ENCODE data around the gene ADGRF4. TPM values are rescaled to one million over a fixed set of nuclear protein-coding genes. Genes with fewer than 3 reads are reported as not detected.

The ADGRF4 gene
- total and polyA plus RNA-seq, 2 donors (not counting 3 experiments of a cell fraction or from before 2014, with no cell fraction given), result not detected

- intact Hi-C loops (cut with micrococcal nuclease) (no loop called here), dilution Hi-C loops (cut with MboI; ENCODE audit: extremely low pct_ligation_motif_present, low sequenced_read_pairs) (no loop called here)
- TF ChIP-seq CTCF (IDR thresholded peaks at IDR 0.05; ENCODE audit: extremely low read depth in 1 of 2, insufficient read depth in 1 of 2, low read depth in 1 of 2, low read length in 2 of 2) (no peak), JUN (IDR thresholded peaks at IDR 0.05; ENCODE audit: borderline replicate concordance, insufficient read depth, insufficient read length, low read depth) (no peak), FOS (IDR thresholded peaks at IDR 0.05; ENCODE audit: borderline replicate concordance, insufficient read depth, low read length) (no peak), GATA2 (IDR thresholded peaks at IDR 0.05; ENCODE audit: insufficient read depth, insufficient read length, low read depth, low read length) (no peak), POLR2AphosphoS5 (IDR thresholded peaks at IDR 0.05; ENCODE audit: insufficient read depth, low read depth, low read length) (no peak)
- DNase-seq (ENCODE audit: low read depth, low spot score) (no peak), FAIRE-seq (no peak)
- Histone ChIP-seq H3K9me3 (replicated peaks; ENCODE audit: control insufficient read depth, insufficient read depth, low read length) (no peaks in the 10 kb centered on the region), H3K27me3 (ENCODE audit: control insufficient read depth in 2 of 2, insufficient read depth in 2 of 2, low read length in 2 of 2) (peaks cover 0 to 4% of the 10 kb centered on the region in 2 experiments), H3K79me2 (ENCODE audit: control insufficient read depth, insufficient read depth, low read length) (no peaks in the 10 kb centered on the region), H3K27ac (ENCODE audit: insufficient read depth, low read depth, low read length) (no peak overlapping the region), H3K4me1 (ENCODE audit: control insufficient read depth, extremely low read depth, insufficient read depth, low read length) (no peaks in the 10 kb centered on the region), H3K9ac (replicated peaks; ENCODE audit: extremely low read depth, insufficient read depth, low read length) (no peak overlapping the region), H3K9me1 (replicated peaks; ENCODE audit: control insufficient read depth, extremely low read depth, insufficient read depth, low read length) (no peaks in the 10 kb centered on the region), H4K20me1 (replicated peaks; ENCODE audit: control insufficient read depth, extremely low read depth, insufficient read depth, low read length) (no peaks in the 10 kb centered on the region), H3K36me3 (ENCODE audit: control insufficient read depth in 2 of 2, extremely low read depth in 1 of 2, insufficient read depth in 2 of 2, low read length in 2 of 2) (no peaks in the 10 kb centered on the region), H2AFZ (ENCODE audit: low read depth, low read length) (no peak overlapping the region), H3K4me2 (ENCODE audit: insufficient read depth, low read length) (no peak overlapping the region), H3K4me3 (replicated peaks in 1 of 3; ENCODE audit: insufficient read depth in 1 of 3, low read depth in 1 of 3, low read length in 3 of 3) (no peak overlapping the region)
- no TSS peak for BruUV-seq (replicated peaks)
- CTCF ChIA-PET, result no interaction called here
- POLR2A ChIA-PET, result no interaction called here
These were observed 34.7 kb upstream of the ADGRF4 start for GRCh38 chr6:47663462-47664216.

All from endothelial cell of umbilical vein (primary cell).